ENCODE measurements around the gene SYNPO2L. TPM values are rescaled to one million over a fixed set of nuclear protein-coding genes. Genes with fewer than 3 reads are reported as not detected.

SYNPO2L gene
- total and polyA plus RNA-seq, 9 of the 15 experiments (the other 6 are each of a cell fraction or from before 2014, with no cell fraction given): 0.03 to 0.07 TPM; not detected in 7

- TF ChIP-seq E4F1 (CRISPR knock-in tag; IDR thresholded peaks at IDR 0.05; ENCODE audit: borderline replicate concordance) (no peak), USF1 (CRISPR knock-in tag; IDR thresholded peaks at IDR 0.05) (no peak), HMG20B (CRISPR knock-in tag; IDR thresholded peaks at IDR 0.05) (no peak)
- TF ChIP-seq, protein P1, sequence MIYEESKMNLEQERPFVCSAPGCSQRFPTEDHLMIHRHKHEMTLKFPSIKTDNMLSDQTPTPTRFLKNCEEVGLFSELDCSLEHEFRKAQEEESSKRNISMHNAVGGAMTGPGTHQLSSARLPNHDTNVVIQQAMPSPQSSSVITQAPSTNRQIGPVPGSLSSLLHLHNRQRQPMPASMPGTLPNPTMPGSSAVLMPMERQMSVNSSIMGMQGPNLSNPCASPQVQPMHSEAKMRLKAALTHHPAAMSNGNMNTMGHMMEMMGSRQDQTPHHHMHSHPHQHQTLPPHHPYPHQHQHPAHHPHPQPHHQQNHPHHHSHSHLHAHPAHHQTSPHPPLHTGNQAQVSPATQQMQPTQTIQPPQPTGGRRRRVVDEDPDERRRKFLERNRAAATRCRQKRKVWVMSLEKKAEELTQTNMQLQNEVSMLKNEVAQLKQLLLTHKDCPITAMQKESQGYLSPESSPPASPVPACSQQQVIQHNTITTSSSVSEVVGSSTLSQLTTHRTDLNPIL (CRISPR knock-in tag; IDR thresholded peaks at IDR 0.05): no peak
Measured at GRCh38 chr10:73653195-73653594, 2.6 kb downstream of the SYNPO2L start (continued).
